GM23338 (cell line): ENCODE results near the gene CSDE1. TPM values are rescaled to one million over a fixed set of nuclear protein-coding genes. Genes with fewer than 3 reads are reported as not detected.

Experiments used
- ATAC-seq: fragments of 200-7000 bp; cut with Tn5 transposase; 3 replicates; pipeline ENCODE4 v1.9.1; 2020
- DNase-seq: peaks from one replicate; pipeline ENCODE4 v3.0.0-alpha.2; 2015; ENCODE audit warnings: low spot score
- H2AFZ ChIP-seq: fragments of 200-600 bp; sonication (generic); 2 replicates; pipeline ENCODE4 v1.8.0; 2016; ENCODE audit warnings: antibody characterized with exemption, mild to moderate bottlenecking, moderate library complexity
- H3F3A ChIP-seq: fragments of 200-600 bp; sonication (generic); replicated peaks from 2 replicates; pipeline ENCODE4 v1.8.0; 2017; ENCODE audit warnings: antibody characterized with exemption, mixed run types, low read depth
- H3K27ac ChIP-seq: fragments of 200-600 bp; sonication (generic); 2 replicates; pipeline ENCODE4 v1.6.1; 2016; ENCODE audit warnings: low read depth
- H3K27me3 ChIP-seq: fragments of 200-600 bp; sonication (generic); 2 replicates; pipeline ENCODE4 v1.8.0; 2016; ENCODE audit warnings: mild to moderate bottlenecking, mixed run types, moderate library complexity; ENCODE audit not compliant: insufficient read depth
- H3K36me3 ChIP-seq: fragments of 200-600 bp; sonication (generic); 2 replicates; pipeline ENCODE4 v1.8.0; 2016; ENCODE audit warnings: mild to moderate bottlenecking; ENCODE audit not compliant: insufficient read depth
- H3K4me1 ChIP-seq: fragments of 200-600 bp; sonication (generic); 2 replicates; pipeline ENCODE4 v1.8.0; 2016; ENCODE audit warnings: mild to moderate bottlenecking, moderate library complexity; ENCODE audit not compliant: insufficient read depth
- H3K4me2 ChIP-seq: fragments of 200-600 bp; sonication (generic); 2 replicates; pipeline ENCODE4 v1.7.1; 2017; ENCODE audit warnings: mixed run types
- H3K4me3 ChIP-seq: fragments of 200-600 bp; sonication (generic); 2 replicates; pipeline ENCODE4 v1.6.1; 2016; ENCODE audit warnings: mixed run types
- H3K79me2 ChIP-seq: fragments of 200-600 bp; sonication (generic); replicated peaks from 2 replicates; pipeline ENCODE4 v1.8.0; 2017; ENCODE audit warnings: mild to moderate bottlenecking; ENCODE audit not compliant: insufficient read depth
- H3K9me2 ChIP-seq: fragments of 200-600 bp; sonication (generic); 2 replicates; pipeline ENCODE4 v1.8.0; 2017; ENCODE audit not compliant: insufficient read depth
- H4K20me1 ChIP-seq: fragments of 200-600 bp; sonication (generic); replicated peaks from 2 replicates; pipeline ENCODE4 v1.8.0; 2017; ENCODE audit warnings: mild to moderate bottlenecking; ENCODE audit not compliant: insufficient read depth
- H3K27ac Mint-ChIP-seq: 2 replicates; pipeline ENCODE4 v1.8.0; 2020; ENCODE audit warnings: inconsistent platforms, mild to moderate bottlenecking, moderate library complexity, mixed read lengths
- H3K27me3 Mint-ChIP-seq: 3 replicates; pipeline ENCODE4 v1.8.0; 2022; ENCODE audit warnings: low read depth, mild to moderate bottlenecking, moderate library complexity, mixed read lengths, inconsistent platforms; ENCODE audit not compliant: insufficient read depth, poor library complexity
- H3K36me3 Mint-ChIP-seq: 3 replicates; pipeline ENCODE4 v1.8.0; 2021; ENCODE audit warnings: low read depth, mild to moderate bottlenecking, inconsistent platforms, moderate library complexity, mixed read lengths
- H3K4me1 Mint-ChIP-seq: 3 replicates; pipeline ENCODE4 v1.8.0; 2020; ENCODE audit warnings: mild to moderate bottlenecking, inconsistent platforms, mixed read lengths
- H3K4me3 Mint-ChIP-seq: 3 replicates; pipeline ENCODE4 v1.8.0; 2021; ENCODE audit warnings: moderate library complexity, mild to moderate bottlenecking, inconsistent platforms, mixed read lengths
- H3K9me3 Mint-ChIP-seq: 3 replicates; pipeline ENCODE4 v1.8.0; 2020; ENCODE audit warnings: moderate library complexity, mild to moderate bottlenecking, inconsistent platforms, mixed read lengths
- CREB1 ChIP-seq: fragments of 250-450 bp; sonication (Bioruptor Pico); IDR thresholded peaks from 2 replicates; pipeline ENCODE4 v1.5.0; 2020; ENCODE audit warnings: low read depth, mild to moderate bottlenecking, moderate library complexity
- CTCF ChIP-seq, 2 experiments: fragments of 200-600 bp in 1 of 2; sonication (generic) in 1 of 2; conservative IDR thresholded peaks; 2 replicates each; pipeline versions ENCODE4 v1.5.1 to v1.6.1; 2016 to 2017; ENCODE audit warnings: antibody characterized with exemption in 2 of 2, low read depth in 2 of 2, mild to moderate bottlenecking in 2 of 2, moderate library complexity in 1 of 2
- ETS1 ChIP-seq: IDR thresholded peaks from 2 replicates; pipeline ENCODE4 v1.6.1; 2016; ENCODE audit warnings: antibody characterized with exemption
- EZH2 ChIP-seq: fragments of 200-600 bp; sonication (generic); IDR thresholded peaks from one replicate; pipeline ENCODE4 v1.8.0; 2017; ENCODE audit warnings: antibody characterized with exemption, mild to moderate bottlenecking, low read depth; ENCODE audit not compliant: unreplicated experiment
- EZH2phosphoT487 ChIP-seq: fragments of 200-600 bp; sonication (generic); IDR thresholded peaks from one replicate; pipeline ENCODE4 v1.8.1; 2018; ENCODE audit warnings: antibody characterized with exemption; ENCODE audit not compliant: unreplicated experiment
- JUNB ChIP-seq: IDR thresholded peaks from one replicate; pipeline ENCODE4 v1.6.1; 2016; ENCODE audit warnings: antibody characterized with exemption; ENCODE audit not compliant: unreplicated experiment
- NANOG ChIP-seq: IDR thresholded peaks from 2 replicates; pipeline ENCODE4 v1.6.1; 2016; ENCODE audit warnings: antibody characterized with exemption, borderline replicate concordance
- POLR2AphosphoS5 ChIP-seq: IDR thresholded peaks from 2 replicates; pipeline ENCODE4 v1.6.1; 2016; ENCODE audit warnings: antibody characterized with exemption, low read depth
- REST ChIP-seq: IDR thresholded peaks from one replicate; pipeline ENCODE4 v1.6.1; 2018; ENCODE audit warnings: antibody characterized with exemption; ENCODE audit not compliant: unreplicated experiment
- STAT1 ChIP-seq: IDR thresholded peaks from one replicate; pipeline ENCODE4 v1.6.1; 2016; ENCODE audit warnings: antibody characterized with exemption; ENCODE audit not compliant: unreplicated experiment
- ZNF114 ChIP-seq: fragments of 250-450 bp; sonication (Bioruptor Pico); IDR thresholded peaks from 2 replicates; pipeline ENCODE4 v1.5.0; 2020; ENCODE audit warnings: mild to moderate bottlenecking, moderate library complexity
- ZNF331 ChIP-seq: fragments of 250-450 bp; sonication (Bioruptor Pico); IDR thresholded peaks from 2 replicates; pipeline ENCODE4 v1.5.0; 2020; ENCODE audit warnings: low read depth, mild to moderate bottlenecking, moderate library complexity
- ZNF462 ChIP-seq: fragments of 250-450 bp; sonication (Bioruptor Pico); IDR thresholded peaks from 2 replicates; pipeline ENCODE4 v1.5.0; 2020; ENCODE audit warnings: mild to moderate bottlenecking, moderate library complexity
- polyA plus RNA-seq: library from polyadenylated mRNA; unstranded; fragments of >200 nt; fragmentation: Nextera tagmentation; extraction: Ambion mirVana; gene quantifications from 2 replicates; pipeline ENCODE4 v1.2.1, GENCODE V29; 2016
- total RNA-seq: library from RNA; depleted of rRNA; stranded (reverse); fragments of >200 nt; shearing (Covaris generic); gene quantifications from 2 replicates; pipeline ENCODE4 v1.2.3, GENCODE V29; 2014

Gene CSDE1
- total and polyA plus RNA-seq, 2 experiments from 2014 or later = 214 to 1,054 TPM

GRCh38 chr1:114712977-114713376, 44.8 kb downstream of the CSDE1 start:
- H3K4me1 ChIP-seq = peaks cover 11% of the 10 kb centered on the region
- H3K4me3 ChIP-seq = no peak overlapping the region
- Mint-ChIP-seq H3K27me3 (peaks cover 13% of the 10 kb centered on the region), H3K4me3 (no peak overlapping the region), H3K36me3 (peaks cover 63% of the 10 kb centered on the region), H3K4me1 (peaks cover 5% of the 10 kb centered on the region), H3K27ac (no peak overlapping the region), H3K9me3 (no peaks in the 10 kb centered on the region)
- TF ChIP-seq NANOG = no peak
- no peak for TF ChIP-seq ZNF114 (CRISPR knock-in tag)
- no peak for TF ChIP-seq CTCF (conservative IDR thresholded peaks at IDR 0.05; ENCODE audit: low read depth in 2 of 2)
- TF ChIP-seq ZNF462 (CRISPR knock-in tag) = no peak
- TF ChIP-seq ZNF331 (CRISPR knock-in tag) = no peak
- no peak for TF ChIP-seq JUNB
- no peak for TF ChIP-seq REST
- TF ChIP-seq POLR2AphosphoS5 = no peak
- no peak for TF ChIP-seq EZH2phosphoT487
- TF ChIP-seq EZH2 = no peak
- TF ChIP-seq STAT1 = no peak
- no peak for TF ChIP-seq CREB1 (CRISPR knock-in tag)
- no peak for TF ChIP-seq ETS1
- H2AFZ ChIP-seq = no peak overlapping the region
- no peak overlapping the region for H3K4me2 ChIP-seq
- no peaks in the 10 kb centered on the region for H3K27me3 ChIP-seq
- no peaks in the 10 kb centered on the region for H3K9me2 ChIP-seq
- H3K79me2 ChIP-seq = peaks cover 35% of the 10 kb centered on the region
- H4K20me1 ChIP-seq = no peaks in the 10 kb centered on the region; the same call in none of the 2 replicates
- ATAC-seq = no peak
- H3K36me3 ChIP-seq = peaks cover 52% of the 10 kb centered on the region
- peaks cover under 1% of the 10 kb centered on the region; the same call in 1 of the 2 replicates for H3F3A ChIP-seq
- no peak for DNase-seq
- H3K27ac ChIP-seq = no peak overlapping the region
